Stimulated activated CD8-positive, alpha-beta memory T cell treated with anti-CD3 and anti-CD28 coated beads, Interleukin-2, amount 100 ng/mL, for 1 hour (primary cell): Measurements from ENCODE around the gene DDAH1.
A peak's percentile ranks its signal among the peaks of the same experiment; 100 is the strongest.

ENCODE experiments used
- DNase-seq, 2 donors: peaks; one replicate each; pipeline ENCODE4 v3.0.0-alpha.2; 2020; ENCODE audit warnings: low read depth in 2 of 2

DDAH1 gene

GRCh38 chr1:85303440-85304162 lies 161.4 kb downstream of the DDAH1 start:
- no peak for DNase-seq

GRCh38 chr1:85300140-85300539 lies 164.8 kb downstream of the DDAH1 start:
- DNase-seq = no peak

- peak; percentile 31 to 35 for DNase-seq
Measured at GRCh38 chr1:85297855-85298629, 166.9 kb downstream of the DDAH1 start.

GRCh38 chr1:85297538-85297854 lies 167.5 kb downstream of the DDAH1 start:
- no peak for DNase-seq

GRCh38 chr1:85296980-85297379 lies 168.0 kb downstream of the DDAH1 start:
- DNase-seq = no peak

- DNase-seq = no peak
Measured at GRCh38 chr1:85295654-85296053, 169.3 kb downstream of the DDAH1 start.

- DNase-seq = no peak
Measured at GRCh38 chr1:85295006-85295431, 169.9 kb downstream of the DDAH1 start.

GRCh38 chr1:85290826-85291225 lies 174.1 kb downstream of the DDAH1 start:
- no peak for DNase-seq

GRCh38 chr1:85289848-85290335 lies 175.1 kb downstream of the DDAH1 start:
- DNase-seq = no peak

- DNase-seq = no peak
Measured at GRCh38 chr1:85289207-85289847, 175.6 kb downstream of the DDAH1 start.

- no peak for DNase-seq
Measured at GRCh38 chr1:85284202-85284601, 180.8 kb downstream of the DDAH1 start.

GRCh38 chr1:85283475-85284199 lies 181.3 kb downstream of the DDAH1 start:
- DNase-seq = no peak

GRCh38 chr1:85282424-85282823 lies 182.5 kb downstream of the DDAH1 start:
- no peak for DNase-seq

- no peak for DNase-seq
Measured at GRCh38 chr1:85280636-85281035, 184.3 kb downstream of the DDAH1 start.

GRCh38 chr1:85279458-85280080 lies 185.4 kb downstream of the DDAH1 start:
- no peak for DNase-seq

- DNase-seq = peak in 1 of 2 donors; percentile 16
Measured at GRCh38 chr1:85278853-85279314, 186.1 kb downstream of the DDAH1 start.

- DNase-seq = no peak
Measured at GRCh38 chr1:85277802-85278201, 187.2 kb downstream of the DDAH1 start.

GRCh38 chr1:85276978-85277639 lies 187.8 kb downstream of the DDAH1 start:
- no peak for DNase-seq

- peak; percentile 94 for DNase-seq
Measured at GRCh38 chr1:85276215-85276977, 188.6 kb downstream of the DDAH1 start, which contains the start of gene BCL10. Gene BCL10, minus strand, starts transcription at chr1:85276632. Its CDS starts 280 bp downstream, at chr1:85276352.

GRCh38 chr1:85275701-85276214 lies 189.2 kb downstream of the DDAH1 start:
- no peak for DNase-seq
